GM19397 (cell line): ENCODE data around the gene PFKM.

Experiments
- ATAC-seq: cut with Tn5 transposase; IDR thresholded peaks from one replicate; pipeline ENCODE4 v1.9.1; 2021; ENCODE audit warnings: mild to moderate bottlenecking, moderate library complexity; ENCODE audit not compliant: unreplicated experiment

PFKM gene

GRCh38 chr12:48119078-48119833 lies at the start of gene PFKM:
PFKM (plus strand) TSS chr12:48119364; CDS start chr12:48122775, 3,411 bp downstream.
- ATAC-seq: peak; percentile 100

- no peak for ATAC-seq
Observed at GRCh38 chr12:48070033-48070432, 49.1 kb upstream of the PFKM start.

- no peak for ATAC-seq
Observed at GRCh38 chr12:48070731-48071130, 48.4 kb upstream of the PFKM start.

DNA sequence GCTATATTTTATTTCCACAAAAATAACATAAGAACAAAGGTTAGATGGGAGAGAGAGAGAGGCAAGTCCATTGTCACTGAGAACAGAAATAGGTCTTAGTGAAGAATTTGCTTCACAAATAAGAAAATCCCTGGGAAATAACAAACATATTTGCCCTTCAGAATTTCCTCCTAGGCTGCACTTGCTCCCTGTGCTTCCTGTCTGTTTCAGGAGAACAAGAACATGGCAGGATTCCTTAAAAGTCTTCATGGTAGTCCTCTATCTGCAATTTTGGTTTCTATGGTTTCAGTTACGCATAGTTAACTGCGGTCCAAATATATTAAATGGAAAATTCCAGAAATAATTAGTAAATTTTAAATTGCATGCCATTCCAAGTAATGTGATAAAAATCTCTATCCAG lies 47.4 kb upstream of the PFKM start:
- no peak for ATAC-seq

GRCh38 chr12:48072266-48072665 lies 46.9 kb upstream of the PFKM start:
- no peak for ATAC-seq

DNA sequence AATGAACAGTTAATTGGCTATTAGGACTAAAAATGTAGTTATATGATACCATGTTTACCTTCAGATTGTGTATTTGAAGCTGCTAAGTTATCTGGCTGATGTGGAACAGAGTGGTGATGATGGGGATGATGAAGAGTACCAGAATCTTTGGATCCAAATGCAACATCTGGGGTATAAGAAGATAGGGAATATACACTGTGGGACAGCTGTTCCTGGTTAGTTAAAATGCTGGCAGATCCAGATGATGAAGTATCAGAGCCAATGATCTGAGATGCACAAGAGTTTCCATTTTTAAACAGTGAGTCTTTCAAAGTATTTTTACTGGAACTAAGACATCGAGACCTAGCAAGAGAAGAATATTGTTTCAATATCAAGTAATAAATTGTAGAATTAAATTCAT lies 44.9 kb upstream of the PFKM start:
- no peak for ATAC-seq

DNA sequence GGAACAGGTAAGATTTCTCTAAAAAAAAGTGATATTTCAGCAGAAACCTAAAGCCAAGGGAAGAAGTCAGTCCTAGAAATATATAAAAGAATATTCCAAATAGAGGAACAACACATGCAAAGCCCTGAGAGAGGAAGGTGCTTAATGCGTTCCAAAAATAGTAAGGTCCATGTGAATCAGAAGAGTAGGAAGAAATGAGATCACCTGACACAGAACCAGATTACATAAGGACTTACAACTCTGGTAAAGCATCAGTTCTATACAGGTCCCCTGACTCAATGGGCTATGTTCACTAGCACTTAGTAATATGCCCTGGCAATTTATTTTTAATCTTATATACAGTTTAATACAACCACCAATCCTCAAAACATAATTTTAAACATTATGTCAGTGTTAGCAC lies 43.3 kb upstream of the PFKM start:
- ATAC-seq: no peak

GRCh38 chr12:48077111-48077510 lies 42.1 kb upstream of the PFKM start:
- no peak for ATAC-seq

- no peak for ATAC-seq
Observed at GRCh38 chr12:48078901-48079300, 40.3 kb upstream of the PFKM start.

- ATAC-seq: no peak
Observed at GRCh38 chr12:48080285-48080684, 38.9 kb upstream of the PFKM start.

GRCh38 chr12:48080821-48081220 lies 38.3 kb upstream of the PFKM start:
- ATAC-seq: no peak

GRCh38 chr12:48084066-48084465 lies 35.1 kb upstream of the PFKM start:
- ATAC-seq: no peak

DNA sequence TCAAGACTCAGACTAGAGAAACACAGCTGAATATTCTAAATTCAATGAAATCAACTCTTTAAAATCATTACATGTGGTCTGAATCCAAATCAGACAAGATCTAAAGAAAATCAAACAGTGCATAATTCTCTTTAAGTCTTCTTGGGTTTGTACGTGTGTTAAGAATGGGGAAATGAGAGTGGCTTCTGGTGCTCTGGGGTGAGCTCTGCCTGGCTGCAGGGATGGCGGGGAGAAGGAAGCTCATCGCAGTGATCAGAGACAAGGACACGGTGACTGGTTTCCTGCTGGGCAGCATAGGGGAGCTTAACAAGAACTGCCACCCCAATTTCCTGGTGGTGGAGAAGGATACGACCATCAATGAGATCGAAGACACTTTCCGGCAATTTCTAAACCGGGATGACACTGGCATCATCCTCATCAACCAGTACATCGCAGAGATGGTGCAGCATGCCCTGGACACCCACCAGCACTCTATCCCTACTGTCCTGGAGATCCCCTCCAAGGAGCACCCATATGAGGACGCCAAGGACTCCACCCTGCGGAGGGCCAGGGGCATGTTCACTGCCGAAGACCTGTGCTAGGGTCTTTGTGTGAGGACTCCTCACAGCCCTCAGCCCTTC lies 34.2 kb upstream of the PFKM start:
- no peak for ATAC-seq

DNA sequence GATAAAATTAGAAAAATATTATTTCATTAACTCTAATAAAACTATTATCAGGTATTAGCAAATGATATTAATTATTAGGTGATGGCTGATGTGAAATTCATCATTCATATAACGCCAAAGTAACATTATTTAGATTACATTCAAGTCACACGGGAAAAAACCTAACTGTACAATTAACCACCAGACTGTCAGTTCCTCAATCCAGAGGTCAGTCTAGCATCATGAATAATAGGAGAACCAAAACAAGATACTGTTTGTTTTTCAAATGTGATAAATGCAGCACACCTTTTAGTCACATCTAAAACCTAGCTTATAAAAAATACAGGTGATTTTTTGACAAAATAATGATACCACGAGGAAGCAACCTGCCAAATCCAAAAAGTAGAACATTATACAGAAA lies 32.8 kb upstream of the PFKM start:
- ATAC-seq: no peak

DNA sequence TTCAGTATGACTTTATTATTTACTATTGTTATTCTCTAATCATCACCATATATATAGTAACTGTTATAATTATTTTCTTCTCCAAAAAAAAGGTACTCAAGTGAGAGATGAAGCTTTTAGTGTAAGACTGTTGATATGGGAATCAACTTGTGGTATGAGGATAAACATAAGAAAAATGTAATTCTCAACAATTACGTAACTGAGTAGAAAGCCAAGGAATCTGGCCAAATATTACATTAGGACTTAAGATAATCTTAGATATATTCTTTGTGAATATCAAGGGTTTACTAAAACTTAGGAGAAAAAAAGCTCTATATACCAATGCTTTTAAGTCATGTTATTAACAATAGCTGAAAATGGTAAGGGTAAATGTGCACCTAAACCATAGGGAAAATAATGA lies 26.6 kb upstream of the PFKM start:
- ATAC-seq: no peak

GRCh38 chr12:48104531-48104930 lies 14.6 kb upstream of the PFKM start:
- no peak for ATAC-seq

DNA sequence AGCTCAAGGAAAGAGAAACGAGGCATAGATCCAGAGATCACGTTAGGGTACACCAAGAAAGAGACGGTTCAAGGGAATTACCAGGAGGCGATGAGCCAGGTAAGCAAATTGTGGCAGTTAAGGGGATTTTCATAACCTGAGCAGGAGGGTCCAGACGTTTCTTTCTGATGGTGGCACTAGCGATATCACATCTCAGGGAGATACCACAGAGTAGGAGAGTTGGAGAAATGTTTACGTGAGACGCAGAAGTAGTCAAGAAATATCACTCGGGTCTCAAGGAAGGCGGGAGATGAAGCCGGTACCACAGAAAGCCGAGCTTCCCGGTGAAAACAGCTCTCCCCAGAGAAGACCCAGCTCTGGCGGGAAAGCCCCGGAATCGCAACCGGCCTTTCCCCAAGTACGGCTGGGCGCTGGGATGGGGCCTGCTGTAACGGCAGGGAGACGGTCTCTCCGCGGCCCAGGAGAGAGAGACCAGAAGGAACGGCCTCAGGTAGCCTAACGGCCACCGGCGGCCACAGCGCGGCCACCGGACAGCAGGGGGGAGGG lies 13.8 kb upstream of the PFKM start:
- peak; percentile 35 for ATAC-seq

DNA sequence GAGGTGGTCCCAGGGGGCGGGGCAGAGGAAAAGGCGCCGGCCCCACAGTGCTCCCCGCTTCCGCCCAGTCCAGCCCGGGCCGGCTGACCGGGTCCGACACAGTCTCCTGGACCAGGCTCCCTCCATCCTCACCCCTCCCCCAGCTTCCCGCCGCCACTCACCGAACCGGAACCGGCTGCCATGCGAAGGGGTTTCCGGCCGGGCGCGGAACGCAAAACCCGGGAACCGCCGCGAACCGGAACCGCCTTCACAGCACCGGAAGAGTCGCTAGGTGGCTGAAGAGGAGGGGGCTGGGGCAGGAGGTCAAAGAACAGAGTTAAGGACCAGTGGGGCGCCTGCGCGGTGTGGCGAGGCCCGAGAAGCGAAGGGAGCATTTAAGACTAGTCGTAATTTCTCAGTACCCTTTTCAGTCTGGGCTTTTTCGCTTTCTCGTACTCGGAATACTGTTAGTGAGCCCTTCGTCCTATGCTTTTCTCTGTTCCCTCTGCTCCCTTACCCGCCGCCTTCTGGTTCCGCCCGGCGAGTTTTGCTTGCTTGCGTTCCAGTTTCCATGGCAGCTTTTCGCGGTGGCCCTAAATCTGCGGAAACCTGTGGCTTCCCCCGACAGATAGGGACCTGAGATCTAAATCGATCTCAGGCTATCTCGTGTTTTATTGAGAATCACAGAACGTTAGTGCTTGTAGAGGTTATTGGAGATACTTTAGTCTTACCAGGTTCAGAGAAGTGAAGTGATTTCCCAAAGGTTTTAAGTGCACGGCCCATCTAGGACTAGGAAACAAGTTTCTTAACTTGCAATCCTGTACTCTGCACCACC lies 13.1 kb upstream of the PFKM start, which contains the start of gene SENP1:
SENP1 (minus strand) TSS at position 213 of the 814 bp plus-strand sequence. CDS start 4,607 bp downstream, outside the sequence.
- ATAC-seq: peak; percentile 81

DNA sequence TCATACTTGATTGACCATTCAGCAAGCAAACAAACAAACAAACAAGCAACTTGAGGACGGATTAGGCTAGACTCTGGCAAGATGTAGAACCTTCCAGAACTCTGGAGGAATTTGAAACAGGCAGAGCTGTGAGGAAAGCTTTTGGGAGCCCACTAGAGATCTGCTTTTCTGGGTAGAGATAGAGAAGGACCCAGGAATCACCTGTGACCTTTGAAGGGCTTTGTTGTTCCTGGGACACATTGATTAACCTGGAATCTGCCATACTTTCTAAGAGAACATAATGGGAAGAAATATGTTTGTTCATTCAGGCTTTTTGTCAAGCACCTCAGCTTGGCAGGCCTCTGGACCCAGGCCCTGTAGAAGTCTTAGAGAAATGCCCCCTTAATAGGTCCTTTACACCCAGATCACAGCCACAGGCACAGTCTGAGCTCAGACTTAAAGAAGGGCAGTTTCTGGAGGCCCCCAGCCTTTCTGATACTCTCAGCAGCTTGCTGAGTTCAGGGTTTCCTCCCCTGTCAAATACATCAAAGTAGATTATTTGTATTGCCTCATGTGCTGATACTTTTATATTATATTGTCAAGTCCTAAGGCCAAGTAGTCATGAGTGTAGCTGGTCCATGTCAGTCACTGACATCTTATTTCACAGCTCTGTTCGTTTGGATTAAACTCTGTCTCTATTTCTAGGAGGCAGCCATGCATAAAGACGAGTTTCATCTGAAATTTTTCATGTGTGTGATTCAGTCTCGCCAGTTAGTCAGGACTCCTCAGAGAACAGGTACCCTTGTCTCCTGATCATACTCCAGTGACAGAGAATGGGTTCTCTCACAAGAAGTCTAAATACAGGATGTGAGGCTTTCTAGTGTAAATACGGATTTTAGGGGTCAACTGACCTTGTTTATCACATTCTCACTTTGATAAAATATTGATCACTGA lies 12.2 kb upstream of the PFKM start:
- no peak for ATAC-seq

DNA sequence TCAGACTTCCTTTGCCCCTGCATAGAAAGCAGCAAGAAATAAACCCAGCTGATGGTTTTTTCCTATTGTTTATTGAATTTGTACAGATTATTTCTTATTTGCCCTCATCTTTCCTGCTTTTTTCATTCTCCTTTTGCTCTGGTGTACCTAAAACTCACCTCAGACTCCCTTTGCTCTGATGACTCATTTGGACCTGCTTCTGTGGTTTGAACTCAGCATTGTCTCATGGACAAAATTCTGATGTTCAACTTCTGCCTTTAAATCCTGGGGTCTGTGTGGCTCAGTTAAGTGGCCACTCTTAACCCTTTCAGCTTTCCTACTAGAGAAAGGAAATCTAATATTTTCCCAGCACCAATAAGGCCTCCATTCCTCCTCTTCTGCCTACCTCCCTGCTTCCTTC lies 9.7 kb upstream of the PFKM start:
- ATAC-seq: no peak
